GM12872 (cell line): ENCODE results near the gene MAPK10.

Experiments
- TF ChIP-seq, protein P1 (sequence below): IDR thresholded peaks from 3 replicates; pipeline ENCODE4 v1.5.1; 2011; ENCODE audit warnings: low read depth, mild to moderate bottlenecking, low read length, moderate library complexity; ENCODE audit not compliant: insufficient read depth

Gene MAPK10

GRCh38 chr4:86060341-86060740 is 299.5 kb downstream of the MAPK10 start:
- TF ChIP-seq, protein P1, sequence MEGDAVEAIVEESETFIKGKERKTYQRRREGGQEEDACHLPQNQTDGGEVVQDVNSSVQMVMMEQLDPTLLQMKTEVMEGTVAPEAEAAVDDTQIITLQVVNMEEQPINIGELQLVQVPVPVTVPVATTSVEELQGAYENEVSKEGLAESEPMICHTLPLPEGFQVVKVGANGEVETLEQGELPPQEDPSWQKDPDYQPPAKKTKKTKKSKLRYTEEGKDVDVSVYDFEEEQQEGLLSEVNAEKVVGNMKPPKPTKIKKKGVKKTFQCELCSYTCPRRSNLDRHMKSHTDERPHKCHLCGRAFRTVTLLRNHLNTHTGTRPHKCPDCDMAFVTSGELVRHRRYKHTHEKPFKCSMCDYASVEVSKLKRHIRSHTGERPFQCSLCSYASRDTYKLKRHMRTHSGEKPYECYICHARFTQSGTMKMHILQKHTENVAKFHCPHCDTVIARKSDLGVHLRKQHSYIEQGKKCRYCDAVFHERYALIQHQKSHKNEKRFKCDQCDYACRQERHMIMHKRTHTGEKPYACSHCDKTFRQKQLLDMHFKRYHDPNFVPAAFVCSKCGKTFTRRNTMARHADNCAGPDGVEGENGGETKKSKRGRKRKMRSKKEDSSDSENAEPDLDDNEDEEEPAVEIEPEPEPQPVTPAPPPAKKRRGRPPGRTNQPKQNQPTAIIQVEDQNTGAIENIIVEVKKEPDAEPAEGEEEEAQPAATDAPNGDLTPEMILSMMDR = no peak

GRCh38 chr4:86058621-86059020 is 301.2 kb downstream of the MAPK10 start:
- TF ChIP-seq, protein P1 = no peak

- TF ChIP-seq, protein P1 = no peak
Observed at GRCh38 chr4:86055898-86056297, 304.0 kb downstream of the MAPK10 start.

DNA sequence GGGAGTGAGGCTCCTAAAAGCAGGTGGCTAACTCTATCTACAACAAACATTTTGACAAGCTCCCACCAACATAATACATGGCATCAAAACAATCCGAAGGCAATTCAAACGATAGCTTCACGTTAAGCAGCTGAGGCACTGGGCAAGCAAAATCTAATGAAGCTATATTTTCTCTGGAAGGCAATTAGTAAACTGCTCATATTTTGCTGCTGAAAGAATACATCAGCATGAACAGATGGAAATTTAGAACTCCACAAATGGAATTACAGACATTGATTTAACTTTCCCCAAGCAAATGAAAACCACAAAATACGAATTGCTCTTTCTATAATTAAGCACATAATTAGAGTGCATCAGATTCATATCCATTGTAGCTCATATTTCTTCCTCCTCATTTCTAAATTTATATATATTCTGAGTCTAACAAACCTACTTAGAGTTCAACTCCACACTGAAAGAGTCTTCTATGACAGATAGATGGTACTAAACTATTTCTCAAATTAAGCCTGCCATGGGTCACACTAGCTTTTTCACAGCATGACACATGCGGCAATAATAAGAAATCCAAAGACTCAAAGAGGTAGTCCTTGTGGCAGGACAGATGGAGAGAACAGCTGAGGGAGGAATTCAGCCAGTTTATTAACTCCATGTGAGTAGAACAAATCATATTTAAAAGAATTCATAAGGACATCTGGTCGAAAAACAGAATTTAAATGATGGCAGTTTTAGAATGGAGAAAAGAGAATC is 305.4 kb downstream of the MAPK10 start:
- TF ChIP-seq, protein P1 = no peak

GRCh38 chr4:86050496-86050895 is 309.4 kb downstream of the MAPK10 start:
- TF ChIP-seq, protein P1 = no peak

GRCh38 chr4:86048426-86048825 is 311.4 kb downstream of the MAPK10 start:
- TF ChIP-seq, protein P1 = no peak

GRCh38 chr4:86044593-86044985 is 315.3 kb downstream of the MAPK10 start:
- TF ChIP-seq, protein P1 = no peak
